Right lobe of liver (tissue), 4 donors: Measurements from ENCODE around the gene CXCR6.

Experiments used
- CTCF ChIP-seq, 4 donors: fragments of 200-600 bp in 3 of 4; fragments of 450-650 bp in 1 of 4; IDR thresholded peaks; one replicate each; pipeline versions ENCODE4 v1.5.1 to v1.8.0; 2016 to 2022; ENCODE audit warnings: antibody characterized with exemption in 4 of 4, mild to moderate bottlenecking in 2 of 4
- POLR2A ChIP-seq: fragments of 450-650 bp; IDR thresholded peaks from one replicate; pipeline ENCODE4 v1.6.1; 2017; ENCODE audit warnings: antibody characterized with exemption, mild to moderate bottlenecking
- donor health status: DM: no; HTN: no; CAD: no.
- donor health status: DM: no; HTN: no; CAD: no.
- donor health status: DM: no; HTN: yes; CAD: no.

GRCh38 chr3:45980819-45981218, 37.6 kb downstream of the CXCR6 start:
- TF ChIP-seq POLR2A (no peak), CTCF (IDR thresholded peaks at IDR 0.05) (no peak)
